Measurements from ENCODE around the gene LNX1.

GRCh38 chr4:53616219-53616618 is 24.9 kb upstream of the LNX1 start:
- TF ChIP-seq CTCF (IDR thresholded peaks at IDR 0.05): no peak
- TF ChIP-seq POLR2A (IDR thresholded peaks at IDR 0.05): no peak
